Activated B cell treated with CpG ODN at 0.5 μM for 24 hours (primary cell): ENCODE data around the gene TCEANC. TPM values are rescaled to one million over a fixed set of nuclear protein-coding genes. Genes with fewer than 3 reads are reported as not detected.
A peak's percentile ranks its signal among the peaks of the same experiment; 100 is the strongest.
"Not testable (repeated sequence)": the region's sequence is repeated elsewhere in the genome, so short reads cannot be mapped to it uniquely, and the experiment has no call there.

Experiments used
- ATAC-seq: fragments of 200-7000 bp; cut with Tn5 transposase; one replicate; pipeline ENCODE4 v1.10.0; 2021; ENCODE audit warnings: low read depth, mild to moderate bottlenecking, moderate library complexity
- CTCF ChIA-PET: fragments of 350-600 bp; sonication (Branson Sonifier 250); formaldehyde crosslinking; loops from one replicate; lab custom pipeline; 2021; ENCODE audit warnings: antibody characterized with exemption; lab: Charles Lee
- POLR2A ChIA-PET: fragments of 350-600 bp; sonication (Branson Sonifier 250); formaldehyde crosslinking; loops from one replicate; lab custom pipeline; 2021; ENCODE audit warnings: antibody characterized with exemption; lab: Charles Lee
- DNase-seq: peaks from one replicate; pipeline ENCODE4 v3.0.0; 2022
- H3K27ac Mint-ChIP-seq: one replicate; pipeline ENCODE4 v1.8.0; 2020; ENCODE audit warnings: mixed read lengths
- H3K27me3 Mint-ChIP-seq: one replicate; pipeline ENCODE4 v1.8.0; 2021; ENCODE audit warnings: mixed read lengths
- H3K36me3 Mint-ChIP-seq: one replicate; pipeline ENCODE4 v1.8.0; 2021; ENCODE audit warnings: low read depth, mixed read lengths
- H3K4me1 Mint-ChIP-seq: one replicate; pipeline ENCODE4 v1.8.0; 2021; ENCODE audit warnings: mixed read lengths
- H3K4me3 Mint-ChIP-seq: one replicate; pipeline ENCODE4 v1.8.0; 2020; ENCODE audit warnings: mild to moderate bottlenecking, mixed read lengths
- H3K9me3 Mint-ChIP-seq: one replicate; pipeline ENCODE4 v1.8.0; 2020; ENCODE audit warnings: mixed read lengths
- intact Hi-C: fragments of 100-400 bp; cut with micrococcal nuclease; formaldehyde crosslinking; loops from one replicate; pipeline ENCODE4 v1.15.1; 2024
- total RNA-seq: library from RNA; stranded (reverse); gene quantifications from 2 replicates; pipeline ENCODE4 v1.2.3, GENCODE V29; 2022
- TF ChIP-seq, protein P1 (sequence below): fragments of 200-600 bp; IDR thresholded peaks from one replicate; pipeline ENCODE4 v1.8.0; 2022; ENCODE audit warnings: antibody characterized with exemption, mild to moderate bottlenecking

TCEANC gene
- total RNA-seq, 1 donor from 2014 or later: 5.9 TPM

DNA sequence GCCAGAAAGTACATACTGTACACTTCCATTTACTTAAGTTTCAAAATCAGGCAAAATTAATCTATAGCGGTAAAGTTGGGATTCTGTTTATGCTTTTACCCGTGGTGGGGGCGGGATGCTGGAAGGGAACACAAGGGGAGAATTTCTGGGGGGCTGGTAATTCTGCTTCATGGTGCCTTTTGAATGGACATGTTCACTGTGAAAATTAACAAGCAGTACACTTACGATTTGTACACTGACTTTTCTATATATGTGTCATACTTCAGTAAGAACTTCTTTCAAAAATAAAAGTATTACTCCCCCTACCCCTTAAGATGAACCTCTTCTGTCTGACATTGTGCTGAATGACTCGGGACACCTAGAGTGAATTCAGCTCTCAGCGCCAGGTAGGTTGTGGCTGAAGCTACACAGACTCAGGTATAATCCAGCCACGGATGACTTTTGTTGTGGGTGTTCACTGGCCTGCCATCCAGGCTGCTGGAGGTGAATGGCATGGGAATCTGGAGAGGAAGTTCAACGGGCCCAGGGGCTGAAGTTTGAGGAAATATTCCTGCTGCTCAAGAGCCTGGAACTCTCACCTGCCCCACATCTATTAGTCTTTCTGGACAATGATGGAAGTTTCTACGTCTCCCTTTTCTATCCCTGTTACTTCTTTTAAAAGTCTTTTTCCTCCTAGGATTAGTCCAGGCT lies 7.3 kb upstream of the TCEANC start:
- no peak overlapping the region for H3K4me3 Mint-ChIP-seq
- ATAC-seq (no peak), DNase-seq (no peak)
- H3K27me3 Mint-ChIP-seq: no peaks in the 10 kb centered on the region
- H3K4me1 Mint-ChIP-seq: peaks cover 3% of the 10 kb centered on the region
- TF ChIP-seq, protein P1, sequence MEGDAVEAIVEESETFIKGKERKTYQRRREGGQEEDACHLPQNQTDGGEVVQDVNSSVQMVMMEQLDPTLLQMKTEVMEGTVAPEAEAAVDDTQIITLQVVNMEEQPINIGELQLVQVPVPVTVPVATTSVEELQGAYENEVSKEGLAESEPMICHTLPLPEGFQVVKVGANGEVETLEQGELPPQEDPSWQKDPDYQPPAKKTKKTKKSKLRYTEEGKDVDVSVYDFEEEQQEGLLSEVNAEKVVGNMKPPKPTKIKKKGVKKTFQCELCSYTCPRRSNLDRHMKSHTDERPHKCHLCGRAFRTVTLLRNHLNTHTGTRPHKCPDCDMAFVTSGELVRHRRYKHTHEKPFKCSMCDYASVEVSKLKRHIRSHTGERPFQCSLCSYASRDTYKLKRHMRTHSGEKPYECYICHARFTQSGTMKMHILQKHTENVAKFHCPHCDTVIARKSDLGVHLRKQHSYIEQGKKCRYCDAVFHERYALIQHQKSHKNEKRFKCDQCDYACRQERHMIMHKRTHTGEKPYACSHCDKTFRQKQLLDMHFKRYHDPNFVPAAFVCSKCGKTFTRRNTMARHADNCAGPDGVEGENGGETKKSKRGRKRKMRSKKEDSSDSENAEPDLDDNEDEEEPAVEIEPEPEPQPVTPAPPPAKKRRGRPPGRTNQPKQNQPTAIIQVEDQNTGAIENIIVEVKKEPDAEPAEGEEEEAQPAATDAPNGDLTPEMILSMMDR: no peak
- H3K27ac Mint-ChIP-seq: no peak overlapping the region
- ChIA-PET CTCF (interaction anchor here (1.0 to 2.1 kb wide), 4 partner anchors 139 to 831 kb away, joined by 5 to 8 read pairs (median 6); no protein-coding TSS in a partner anchor), POLR2A (no interaction called here)
- H3K9me3 Mint-ChIP-seq: no peaks in the 10 kb centered on the region
- intact Hi-C loops: loop anchor here (1.0 to 10.0 kb wide), 4 partner anchors 139 to 831 kb away; no protein-coding TSS in a partner anchor
- H3K36me3 Mint-ChIP-seq: no peaks in the 10 kb centered on the region

DNA sequence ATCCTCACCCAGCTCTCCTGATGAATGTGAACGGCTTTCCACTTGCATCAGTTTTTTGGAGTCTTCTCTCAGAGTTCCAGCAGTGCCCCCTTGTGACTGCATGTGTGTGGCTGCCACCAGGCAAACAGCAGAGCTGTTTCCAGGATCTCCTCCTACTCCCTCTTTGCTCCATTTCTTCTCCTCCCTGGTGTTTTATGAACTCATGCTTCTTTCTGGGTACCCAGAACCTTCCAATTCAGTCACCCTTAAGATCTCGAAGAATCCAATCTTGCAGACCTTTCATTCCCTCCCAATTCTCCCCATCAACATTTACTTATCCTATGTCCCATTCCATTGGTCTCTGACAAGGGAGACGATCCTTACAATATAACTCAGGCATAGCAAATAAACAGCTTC lies 6.8 kb upstream of the TCEANC start:
- H3K9me3 Mint-ChIP-seq: no peaks in the 10 kb centered on the region
- intact Hi-C loops: loop anchor here (1.0 to 10.0 kb wide), 4 partner anchors 140 to 831 kb away; no protein-coding TSS in a partner anchor
- ATAC-seq: no peak
- H3K27me3 Mint-ChIP-seq: no peaks in the 10 kb centered on the region
- H3K4me1 Mint-ChIP-seq: peaks cover 3% of the 10 kb centered on the region
- DNase-seq: no peak
- H3K4me3 Mint-ChIP-seq: no peak overlapping the region
- CTCF ChIA-PET: interaction anchor here (1.0 to 2.1 kb wide), 4 partner anchors 139 to 832 kb away, joined by 5 to 8 read pairs (median 6); no protein-coding TSS in a partner anchor
- H3K36me3 Mint-ChIP-seq: no peaks in the 10 kb centered on the region
- H3K27ac Mint-ChIP-seq: no peak overlapping the region
- TF ChIP-seq, protein P1: no peak
- POLR2A ChIA-PET: no interaction called here

- CTCF ChIA-PET: no interaction called here
- no peaks in the 10 kb centered on the region for H3K27me3 Mint-ChIP-seq
Observed at GRCh38 chrX:13647709-13648212, 5.2 kb upstream of the TCEANC start.

DNA sequence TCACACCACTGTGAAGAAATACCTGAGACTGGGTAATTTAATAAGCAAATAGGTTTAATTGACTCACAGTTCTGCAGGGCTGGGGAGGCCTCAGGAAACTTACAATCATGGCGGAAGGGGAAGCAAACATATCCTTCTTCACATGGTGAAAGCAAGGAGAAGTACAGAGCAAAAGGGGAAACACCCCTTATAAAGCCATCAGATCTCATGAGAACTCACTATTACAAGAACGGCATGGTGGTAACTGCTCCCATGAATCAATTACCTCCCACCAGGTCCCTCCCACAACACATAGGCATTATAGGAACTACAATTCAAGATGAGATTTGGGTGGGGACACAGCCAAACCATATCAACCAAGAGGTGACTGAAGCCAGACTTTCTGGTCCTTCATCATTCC lies 4.6 kb upstream of the TCEANC start:
- H3K27me3 Mint-ChIP-seq, H3K36me3 Mint-ChIP-seq, DNase-seq, ATAC-seq, H3K9me3 Mint-ChIP-seq, H3K27ac Mint-ChIP-seq, POLR2A ChIA-PET, H3K4me3 Mint-ChIP-seq, H3K4me1 Mint-ChIP-seq: not testable (repeated sequence)
- intact Hi-C loops: loop anchor here (5.0 to 10.0 kb wide), 3 partner anchors 156 to 834 kb away; no protein-coding TSS in a partner anchor
- CTCF ChIA-PET: interaction anchor here (0.6 kb wide), 1 partner anchor 750 kb away, joined by 3 read pairs; no protein-coding TSS in a partner anchor

More at GRCh38 chrX:13647709-13648212, 5.2 kb upstream of the TCEANC start:
- no peaks in the 10 kb centered on the region for H3K36me3 Mint-ChIP-seq
- no peaks in the 10 kb centered on the region for H3K9me3 Mint-ChIP-seq
- POLR2A ChIA-PET: no interaction called here
- TF ChIP-seq, protein P1: no peak
- intact Hi-C loops: loop anchor here (5.0 to 10.0 kb wide), 3 partner anchors 155 to 833 kb away; no protein-coding TSS in a partner anchor
- DNase-seq: no peak
- peaks cover 7% of the 10 kb centered on the region for H3K4me1 Mint-ChIP-seq
- no peak overlapping the region for H3K4me3 Mint-ChIP-seq
- no peak for ATAC-seq
- H3K27ac Mint-ChIP-seq: peak overlapping the region; percentile 30

GRCh38 chrX:13649838-13650237 lies 3.1 kb upstream of the TCEANC start:
- ChIA-PET POLR2A (no interaction called here), CTCF (no interaction called here)
- Mint-ChIP-seq H3K27ac (no peak overlapping the region), H3K36me3 (peaks cover 1% of the 10 kb centered on the region), H3K4me3 (no peak overlapping the region), H3K4me1 (peaks cover 10% of the 10 kb centered on the region), H3K27me3 (no peaks in the 10 kb centered on the region), H3K9me3 (no peaks in the 10 kb centered on the region)
- ATAC-seq (no peak), DNase-seq (no peak)
- intact Hi-C loops: loop anchor here (5.0 to 10.0 kb wide), 5 partner anchors 158 to 858 kb away; partner anchors contain the start of gene PRPS2
- TF ChIP-seq, protein P1: no peak
